Gastroesophageal sphincter (tissue), 4 donors: ENCODE results near the gene DCST1. TPM values are rescaled to one million over a fixed set of nuclear protein-coding genes. Genes with fewer than 3 reads are reported as not detected.
"Not testable (repeated sequence)": the region's sequence is repeated elsewhere in the genome, so short reads cannot be mapped to it uniquely, and the experiment has no call there.

ENCODE experiments used
- ATAC-seq: fragments of 150-250 bp; one replicate; pipeline ENCODE4 v1.9.1; 2016; ENCODE audit warnings: mild to moderate bottlenecking, moderate library complexity
- H3K27ac ChIP-seq, 4 donors: fragments of 200-600 bp; sonication (generic) in 3 of 4; 1 replicate in 3 of 4; 2 replicates in 1 of 4; pipeline ENCODE4 v1.5.1; 2016 to 2019
- H3K27me3 ChIP-seq: fragments of 200-600 bp; sonication (generic); one replicate; pipeline ENCODE4 v1.5.1; 2019
- H3K36me3 ChIP-seq, 2 donors: fragments of 200-600 bp; sonication (generic); one replicate each; pipeline ENCODE4 v1.5.1; 2019; ENCODE audit warnings: control low read depth in 1 of 2
- H3K4me1 ChIP-seq, 3 donors: fragments of 200-600 bp; sonication (generic); 1 replicate in 2 of 3; 2 replicates in 1 of 3; pipeline ENCODE4 v1.5.1; 2016 to 2019; ENCODE audit warnings: control low read depth in 2 of 3
- H3K4me3 ChIP-seq, 2 donors: fragments of 200-600 bp; sonication (generic); one replicate each; pipeline ENCODE4 v1.5.1; 2019; ENCODE audit warnings: mild to moderate bottlenecking in 1 of 2, moderate library complexity in 1 of 2
- H3K9me3 ChIP-seq, 3 donors: fragments of 200-600 bp; sonication (generic); one replicate each; pipeline ENCODE4 v1.5.1; 2017 to 2019; ENCODE audit warnings: control low read depth in 2 of 3
- CTCF ChIP-seq, 4 experiments: fragments of 200-600 bp in 2 of 4; fragments of 450-650 bp in 2 of 4; sonication (generic) in 1 of 4; IDR thresholded peaks; one replicate each; pipeline ENCODE4 v1.5.1; 2017 to 2019; ENCODE audit warnings: antibody characterized with exemption in 4 of 4, mild to moderate bottlenecking in 2 of 4, moderate library complexity in 2 of 4
- EP300 ChIP-seq: sonication (generic); formaldehyde crosslinking; IDR thresholded peaks from one replicate; pipeline ENCODE4 v1.6.1; 2017; ENCODE audit warnings: antibody characterized with exemption, mild to moderate bottlenecking
- POLR2A ChIP-seq, 2 donors: fragments of 450-650 bp; IDR thresholded peaks; one replicate each; pipeline ENCODE4 v1.6.1; 2017; ENCODE audit warnings: antibody characterized with exemption in 2 of 2, mild to moderate bottlenecking in 2 of 2, moderate library complexity in 1 of 2
- POLR2AphosphoS5 ChIP-seq: sonication (generic); formaldehyde crosslinking; IDR thresholded peaks from one replicate; pipeline ENCODE4 v1.6.1; 2017; ENCODE audit warnings: antibody characterized with exemption
- WGBS, 2 donors: methylation state at CpG; one replicate each; pipeline ENCODE4 v1.1.5; 2018; ENCODE audit warnings: low coverage in 1 of 2; 5-methylcytosine and 5-hydroxymethylcytosine counted together
- total RNA-seq, 4 donors: library from RNA; depleted of rRNA; stranded (reverse); fragments of >200 nt; gene quantifications; one replicate each; pipeline ENCODE4 v1.1.0, GENCODE V29; 2016

Gene DCST1
- total RNA-seq, 4 donors from 2014 or later = not detected

GRCh38 chr1:154994269-154994587 lies 39.4 kb upstream of the DCST1 start:
- TF ChIP-seq EP300 = no peak
- no peak for TF ChIP-seq POLR2AphosphoS5
- no peak for TF ChIP-seq CTCF (IDR thresholded peaks at IDR 0.05)
- no peak for TF ChIP-seq POLR2A (IDR thresholded peaks at IDR 0.05)
- no peaks in the 10 kb centered on the region for H3K27me3 ChIP-seq
- H3K4me3 ChIP-seq = no peak overlapping the region
- 67 to 70% methylated on average over 1 of the region's 1 CpG for WGBS, 2 donors
- ATAC-seq = no peak
- no peaks in the 10 kb centered on the region for H3K9me3 ChIP-seq
- H3K36me3 ChIP-seq = peaks cover 0 to 39% of the 10 kb centered on the region in 2 donors
- peaks cover 0 to 29% (median 4%) of the 10 kb centered on the region in 3 donors for H3K4me1 ChIP-seq
- no peak overlapping the region for H3K27ac ChIP-seq

GRCh38 chr1:154994591-154994990 lies 39.0 kb upstream of the DCST1 start:
- ATAC-seq = no peak
- Histone ChIP-seq H3K27me3 (no peaks in the 10 kb centered on the region), H3K9me3 (no peaks in the 10 kb centered on the region), H3K36me3 (peaks cover 0 to 36% of the 10 kb centered on the region in 2 donors), H3K4me1 (peaks cover 2 to 29% (median 8%) of the 10 kb centered on the region in 3 donors), H3K4me3 (no peak overlapping the region), H3K27ac (no peak overlapping the region)
- WGBS, 2 donors = 60 to 73% methylated on average over 2 to 3 of the region's 3 CpGs
- TF ChIP-seq POLR2A (IDR thresholded peaks at IDR 0.05) (no peak), POLR2AphosphoS5 (no peak), EP300 (no peak), CTCF (IDR thresholded peaks at IDR 0.05) (no peak)

- H3K27me3 ChIP-seq, H3K4me3 ChIP-seq, H3K27ac ChIP-seq, H3K9me3 ChIP-seq: not testable (repeated sequence)
- H3K36me3 ChIP-seq = peaks cover 0 to 27% of the 10 kb centered on the region in 2 donors
- peak in 3 of 4 experiments; percentile 9 to 45 (median 36) for TF ChIP-seq CTCF (IDR thresholded peaks at IDR 0.05)
- 17 to 52% methylated on average over 4 to 10 of the region's 13 CpGs for WGBS, 2 donors
- peak; percentile 19 for ATAC-seq
- peaks cover 3 to 37% (median 13%) of the 10 kb centered on the region in 3 donors for H3K4me1 ChIP-seq
Observed at GRCh38 chr1:154995301-154995983, 38.2 kb upstream of the DCST1 start.

- H3K4me3 ChIP-seq = no peak overlapping the region
- H3K4me1 ChIP-seq = peaks cover 3 to 37% (median 13%) of the 10 kb centered on the region in 3 donors
- WGBS, 2 donors = 93 to 96% methylated on average over 4 to 9 of the region's 15 CpGs
- H3K9me3 ChIP-seq = no peaks in the 10 kb centered on the region
- peaks cover 0 to 12% of the 10 kb centered on the region in 2 donors for H3K36me3 ChIP-seq
- no peak overlapping the region for H3K27ac ChIP-seq
- ATAC-seq = no peak
- TF ChIP-seq POLR2AphosphoS5 = no peak
- no peak for TF ChIP-seq POLR2A (IDR thresholded peaks at IDR 0.05)
- no peak for TF ChIP-seq CTCF (IDR thresholded peaks at IDR 0.05)
- no peak for TF ChIP-seq EP300
- no peaks in the 10 kb centered on the region for H3K27me3 ChIP-seq
Observed at GRCh38 chr1:154996966-154997701, 36.5 kb upstream of the DCST1 start.
